ENCODE data around the gene ZFP36. TPM values are rescaled to one million over a fixed set of nuclear protein-coding genes. Genes with fewer than 3 reads are reported as not detected.

Gene ZFP36
- total RNA-seq, 1 experiment from 2014 or later = 17.3 TPM

GRCh38 chr19:39375929-39376328 is 30.7 kb upstream of the ZFP36 start:
- no peaks in the 10 kb centered on the region for H3K4me1 Mint-ChIP-seq
- no peak overlapping the region for H3K27ac Mint-ChIP-seq
- ChIA-PET CTCF (no interaction called here), POLR2A (no interaction called here)
- peaks cover 73% of the 10 kb centered on the region for H3K36me3 Mint-ChIP-seq
- H3K4me3 Mint-ChIP-seq = no peak overlapping the region
- no peaks in the 10 kb centered on the region for H3K27me3 Mint-ChIP-seq (ENCODE audit: low read depth)
- H3K9me3 Mint-ChIP-seq = no peaks in the 10 kb centered on the region
- TF ChIP-seq ZNF416 (CRISPR knock-in tag; IDR thresholded peaks at IDR 0.05) (no peak), NR3C1 (CRISPR knock-in tag; conservative IDR thresholded peaks at IDR 0.05; ENCODE audit: low read depth) (no peak), ESRRA (CRISPR knock-in tag; IDR thresholded peaks at IDR 0.05; ENCODE audit: borderline replicate concordance) (no peak), CDX4 (CRISPR knock-in tag; IDR thresholded peaks at IDR 0.05; ENCODE audit: borderline replicate concordance) (no peak), MXD4 (CRISPR knock-in tag; IDR thresholded peaks at IDR 0.05; ENCODE audit: borderline replicate concordance) (no peak), NFYB (CRISPR knock-in tag; conservative IDR thresholded peaks at IDR 0.05; ENCODE audit: low read depth) (no peak), ZSCAN18 (CRISPR knock-in tag; IDR thresholded peaks at IDR 0.05) (no peak), ETV6 (CRISPR knock-in tag; IDR thresholded peaks at IDR 0.05) (no peak), TEAD4 (CRISPR knock-in tag; IDR thresholded peaks at IDR 0.05) (no peak), FOXK1 (CRISPR knock-in tag; IDR thresholded peaks at IDR 0.05) (no peak), ZNF138 (CRISPR knock-in tag; conservative IDR thresholded peaks at IDR 0.05) (no peak)
- ATAC-seq (no peak), DNase-seq (ENCODE audit: low spot score) (no peak)

GRCh38 chr19:39377373-39378362 is 29.0 kb upstream of the ZFP36 start:
- CTCF ChIA-PET = no interaction called here
- no peak for DNase-seq (ENCODE audit: low spot score)
- Mint-ChIP-seq H3K4me1 (no peaks in the 10 kb centered on the region), H3K27ac (no peak overlapping the region), H3K27me3 (ENCODE audit: low read depth) (no peaks in the 10 kb centered on the region), H3K4me3 (no peak overlapping the region), H3K9me3 (no peaks in the 10 kb centered on the region), H3K36me3 (peaks cover 76% of the 10 kb centered on the region)
- no peak for ATAC-seq
- POLR2A ChIA-PET = no interaction called here
- TF ChIP-seq RORB (CRISPR knock-in tag; IDR thresholded peaks at IDR 0.05) = no peak
- no peak for TF ChIP-seq MLX (CRISPR knock-in tag; IDR thresholded peaks at IDR 0.05)
- no peak for TF ChIP-seq FOXK1 (CRISPR knock-in tag; IDR thresholded peaks at IDR 0.05)
- no peak for TF ChIP-seq ZSCAN18 (CRISPR knock-in tag; IDR thresholded peaks at IDR 0.05)
- no peak for TF ChIP-seq ZMAT4 (CRISPR knock-in tag; IDR thresholded peaks at IDR 0.05)
- no peak for TF ChIP-seq NFATC4 (CRISPR knock-in tag; IDR thresholded peaks at IDR 0.05)
- no peak for TF ChIP-seq ATF1 (CRISPR knock-in tag; IDR thresholded peaks at IDR 0.05)
- TF ChIP-seq EMX1 (CRISPR knock-in tag; IDR thresholded peaks at IDR 0.05) = no peak
- no peak for TF ChIP-seq AFF4 (CRISPR knock-in tag; IDR thresholded peaks at IDR 0.05; ENCODE audit: borderline replicate concordance)
- no peak for TF ChIP-seq IRF2 (CRISPR knock-in tag; IDR thresholded peaks at IDR 0.05; ENCODE audit: borderline replicate concordance, low read depth)
- no peak for TF ChIP-seq RELA (CRISPR knock-in tag; IDR thresholded peaks at IDR 0.05; ENCODE audit: borderline replicate concordance)
- TF ChIP-seq ZNF219 (CRISPR knock-in tag; IDR thresholded peaks at IDR 0.05; ENCODE audit: borderline replicate concordance) = no peak
- no peak for TF ChIP-seq NR1H2 (CRISPR knock-in tag; IDR thresholded peaks at IDR 0.05)
- TF ChIP-seq NFE2L1 (CRISPR knock-in tag; IDR thresholded peaks at IDR 0.05) = no peak
- TF ChIP-seq PRRX2 (CRISPR knock-in tag; IDR thresholded peaks at IDR 0.05) = no peak
- no peak for TF ChIP-seq MYBL2 (CRISPR knock-in tag; IDR thresholded peaks at IDR 0.05)
